ENCODE data around the gene NHERF1.

The NHERF1 gene

GRCh38 chr17:74743755-74744154 lies 4.7 kb upstream of the NHERF1 start:
- no peak overlapping the region for H3K4me3 ChIP-seq (replicated peaks; ENCODE audit: low read depth, low read length)
- TF ChIP-seq CTCF (IDR thresholded peaks at IDR 0.05; ENCODE audit: low read length, missing control alignments): no peak
- no peak for DNase-seq (ENCODE audit: low read depth)

GRCh38 chr17:74744349-74744713 lies 4.1 kb upstream of the NHERF1 start:
- no peak for TF ChIP-seq CTCF (IDR thresholded peaks at IDR 0.05; ENCODE audit: low read length, missing control alignments)
- H3K4me3 ChIP-seq (replicated peaks; ENCODE audit: low read depth, low read length): no peak overlapping the region
- DNase-seq (ENCODE audit: low read depth): no peak

GRCh38 chr17:74744714-74745547 lies 3.5 kb upstream of the NHERF1 start:
- no peak overlapping the region for H3K4me3 ChIP-seq (replicated peaks; ENCODE audit: low read depth, low read length)
- peak; percentile 70 for DNase-seq (ENCODE audit: low read depth)
- TF ChIP-seq CTCF (IDR thresholded peaks at IDR 0.05; ENCODE audit: low read length, missing control alignments): peak; percentile 100

GRCh38 chr17:74745548-74746177 lies 2.8 kb upstream of the NHERF1 start:
- no peak for TF ChIP-seq CTCF (IDR thresholded peaks at IDR 0.05; ENCODE audit: low read length, missing control alignments)
- H3K4me3 ChIP-seq (replicated peaks; ENCODE audit: low read depth, low read length): no peak overlapping the region
- DNase-seq (ENCODE audit: low read depth): no peak

GRCh38 chr17:74746376-74746775 lies 2.1 kb upstream of the NHERF1 start:
- no peak for DNase-seq (ENCODE audit: low read depth)
- TF ChIP-seq CTCF (IDR thresholded peaks at IDR 0.05; ENCODE audit: low read length, missing control alignments): no peak
- no peak overlapping the region for H3K4me3 ChIP-seq (replicated peaks; ENCODE audit: low read depth, low read length)

GRCh38 chr17:74746922-74747321 lies 1.5 kb upstream of the NHERF1 start:
- TF ChIP-seq CTCF (IDR thresholded peaks at IDR 0.05; ENCODE audit: low read length, missing control alignments): no peak
- H3K4me3 ChIP-seq (replicated peaks; ENCODE audit: low read depth, low read length): no peak overlapping the region
- DNase-seq (ENCODE audit: low read depth): no peak

- no peak for DNase-seq (ENCODE audit: low read depth)
- TF ChIP-seq CTCF (IDR thresholded peaks at IDR 0.05; ENCODE audit: low read length, missing control alignments): no peak
- H3K4me3 ChIP-seq (replicated peaks; ENCODE audit: low read depth, low read length): peak overlapping the region; percentile 58
Measured at GRCh38 chr17:74748279-74748528, 224 bp upstream of the NHERF1 start.

Measured in fibroblast of pulmonary artery (primary cell).